ENCODE results near the gene TRABD2A. TPM values are rescaled to one million over a fixed set of nuclear protein-coding genes. Genes with fewer than 3 reads are reported as not detected.

Gene TRABD2A
- total and polyA plus RNA-seq, 2 of the 13 experiments (the other 11 are each of a cell fraction or from before 2014, with no cell fraction given): 0.15 TPM; not detected in 1

DNA sequence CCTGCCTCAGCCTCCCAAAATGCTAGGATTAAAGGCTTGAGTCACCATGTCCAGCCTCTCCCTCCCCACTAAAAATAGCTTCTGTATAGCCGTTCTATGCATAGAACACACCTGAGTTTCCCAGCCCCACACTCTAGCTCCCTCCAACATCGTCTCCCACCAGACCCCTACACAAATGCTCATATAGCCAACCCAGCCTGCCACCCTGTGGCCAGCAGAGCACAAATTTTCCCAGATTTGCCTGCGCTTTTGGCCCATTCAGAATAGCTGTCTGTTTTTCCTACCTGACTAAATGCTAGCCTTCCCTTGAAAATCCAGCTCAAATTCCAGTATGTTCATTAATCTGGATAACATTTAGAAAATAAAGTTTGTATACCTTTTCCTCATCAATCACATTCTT lies 22.8 kb downstream of the TRABD2A start (continued):
- TF ChIP-seq, protein P1, sequence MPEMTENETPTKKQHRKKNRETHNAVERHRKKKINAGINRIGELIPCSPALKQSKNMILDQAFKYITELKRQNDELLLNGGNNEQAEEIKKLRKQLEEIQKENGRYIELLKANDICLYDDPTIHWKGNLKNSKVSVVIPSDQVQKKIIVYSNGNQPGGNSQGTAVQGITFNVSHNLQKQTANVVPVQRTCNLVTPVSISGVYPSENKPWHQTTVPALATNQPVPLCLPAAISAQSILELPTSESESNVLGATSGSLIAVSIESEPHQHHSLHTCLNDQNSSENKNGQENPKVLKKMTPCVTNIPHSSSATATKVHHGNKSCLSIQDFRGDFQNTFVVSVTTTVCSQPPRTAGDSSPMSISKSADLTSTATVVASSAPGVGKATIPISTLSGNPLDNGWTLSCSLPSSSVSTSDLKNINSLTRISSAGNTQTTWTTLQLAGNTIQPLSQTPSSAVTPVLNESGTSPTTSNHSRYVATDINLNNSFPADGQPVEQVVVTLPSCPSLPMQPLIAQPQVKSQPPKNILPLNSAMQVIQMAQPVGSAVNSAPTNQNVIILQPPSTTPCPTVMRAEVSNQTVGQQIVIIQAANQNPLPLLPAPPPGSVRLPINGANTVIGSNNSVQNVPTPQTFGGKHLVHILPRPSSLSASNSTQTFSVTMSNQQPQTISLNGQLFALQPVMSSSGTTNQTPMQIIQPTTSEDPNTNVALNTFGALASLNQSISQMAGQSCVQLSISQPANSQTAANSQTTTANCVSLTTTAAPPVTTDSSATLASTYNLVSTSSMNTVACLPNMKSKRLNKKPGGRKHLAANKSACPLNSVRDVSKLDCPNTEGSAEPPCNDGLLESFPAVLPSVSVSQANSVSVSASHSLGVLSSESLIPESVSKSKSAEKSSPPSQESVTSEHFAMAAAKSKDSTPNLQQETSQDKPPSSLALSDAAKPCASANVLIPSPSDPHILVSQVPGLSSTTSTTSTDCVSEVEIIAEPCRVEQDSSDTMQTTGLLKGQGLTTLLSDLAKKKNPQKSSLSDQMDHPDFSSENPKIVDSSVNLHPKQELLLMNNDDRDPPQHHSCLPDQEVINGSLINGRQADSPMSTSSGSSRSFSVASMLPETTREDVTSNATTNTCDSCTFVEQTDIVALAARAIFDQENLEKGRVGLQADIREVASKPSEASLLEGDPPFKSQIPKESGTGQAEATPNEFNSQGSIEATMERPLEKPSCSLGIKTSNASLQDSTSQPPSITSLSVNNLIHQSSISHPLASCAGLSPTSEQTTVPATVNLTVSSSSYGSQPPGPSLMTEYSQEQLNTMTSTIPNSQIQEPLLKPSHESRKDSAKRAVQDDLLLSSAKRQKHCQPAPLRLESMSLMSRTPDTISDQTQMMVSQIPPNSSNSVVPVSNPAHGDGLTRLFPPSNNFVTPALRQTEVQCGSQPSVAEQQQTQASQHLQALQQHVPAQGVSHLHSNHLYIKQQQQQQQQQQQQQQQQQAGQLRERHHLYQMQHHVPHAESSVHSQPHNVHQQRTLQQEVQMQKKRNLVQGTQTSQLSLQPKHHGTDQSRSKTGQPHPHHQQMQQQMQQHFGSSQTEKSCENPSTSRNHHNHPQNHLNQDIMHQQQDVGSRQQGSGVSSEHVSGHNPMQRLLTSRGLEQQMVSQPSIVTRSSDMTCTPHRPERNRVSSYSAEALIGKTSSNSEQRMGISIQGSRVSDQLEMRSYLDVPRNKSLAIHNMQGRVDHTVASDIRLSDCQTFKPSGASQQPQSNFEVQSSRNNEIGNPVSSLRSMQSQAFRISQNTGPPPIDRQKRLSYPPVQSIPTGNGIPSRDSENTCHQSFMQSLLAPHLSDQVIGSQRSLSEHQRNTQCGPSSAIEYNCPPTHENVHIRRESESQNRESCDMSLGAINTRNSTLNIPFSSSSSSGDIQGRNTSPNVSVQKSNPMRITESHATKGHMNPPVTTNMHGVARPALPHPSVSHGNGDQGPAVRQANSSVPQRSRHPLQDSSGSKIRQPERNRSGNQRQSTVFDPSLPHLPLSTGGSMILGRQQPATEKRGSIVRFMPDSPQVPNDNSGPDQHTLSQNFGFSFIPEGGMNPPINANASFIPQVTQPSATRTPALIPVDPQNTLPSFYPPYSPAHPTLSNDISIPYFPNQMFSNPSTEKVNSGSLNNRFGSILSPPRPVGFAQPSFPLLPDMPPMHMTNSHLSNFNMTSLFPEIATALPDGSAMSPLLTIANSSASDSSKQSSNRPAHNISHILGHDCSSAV (CRISPR knock-in tag; IDR thresholded peaks at IDR 0.05; ENCODE audit: borderline replicate concordance): no peak

DNA sequence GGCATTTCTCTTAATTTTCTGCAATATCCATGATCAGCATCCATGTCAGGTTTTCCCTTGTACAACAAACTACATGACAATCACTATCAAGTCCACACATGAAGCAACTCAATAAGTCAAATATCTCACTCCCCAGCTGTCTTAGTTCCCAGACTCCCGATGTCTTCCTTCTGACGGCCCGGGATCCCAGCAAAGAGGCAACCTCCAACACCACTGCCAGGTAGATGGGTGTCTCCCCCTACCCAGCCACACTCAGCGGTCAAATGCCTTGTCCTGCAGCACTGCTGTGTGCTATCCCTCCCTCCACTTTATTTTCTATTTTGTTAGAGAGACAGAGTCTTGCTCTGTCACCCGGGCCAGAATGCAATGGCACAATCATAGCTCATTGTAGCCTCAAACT lies 23.3 kb downstream of the TRABD2A start:
- Histone ChIP-seq H3K27ac (ENCODE audit: extremely low read length, insufficient read depth, low read length) (no peak overlapping the region), H3K36me3 (replicated peaks in 1 of 2; ENCODE audit: control insufficient read depth in 1 of 2, insufficient read depth in 2 of 2, low read length in 2 of 2) (no peaks in the 10 kb centered on the region), H3K79me2 (ENCODE audit: insufficient read depth, low read length) (no peaks in the 10 kb centered on the region), H4K20me1 (ENCODE audit: insufficient read depth, low read length) (no peaks in the 10 kb centered on the region), H3K9ac (ENCODE audit: insufficient read depth, low read depth, low read length) (no peak overlapping the region), H3K4me2 (ENCODE audit: low read depth, low read length) (no peak overlapping the region), H2AFZ (ENCODE audit: low read length) (no peak overlapping the region), H3K9me3 (ENCODE audit: low read length) (no peaks in the 10 kb centered on the region; the same call in 1 of the 2 replicates), H3K4me3 (replicated peaks in 1 of 3; ENCODE audit: insufficient read depth in 1 of 3, low read depth in 2 of 3, low read length in 3 of 3) (no peak overlapping the region), H3K4me1 (ENCODE audit: insufficient read depth, low read length) (no peaks in the 10 kb centered on the region), H3K27me3 (ENCODE audit: control insufficient read depth in 1 of 2, insufficient read depth in 2 of 2, low read length in 2 of 2) (peaks cover 0 to 26% of the 10 kb centered on the region in 2 experiments; a peak in 3 of 5 replicates)
- intact Hi-C loops (cut with micrococcal nuclease; ENCODE audit: unreplicated experiment): no loop called here
- CTCF ChIA-PET (ENCODE audit: low intra/inter-chr PET ratio, low total read pairs): no interaction called here
- FAIRE-seq: no peak
- DNase-seq (ENCODE audit: low spot score): no peak
- WGBS (ENCODE audit: low lambda C conversion rate): 22% methylated on average over 5 of the region's 5 CpGs
- POLR2A ChIA-PET: no interaction called here
- ATAC-seq: no peak
- BruUV-seq (replicated peaks): no TSS peak
- in situ Hi-C loops (cut with HindIII; ENCODE audit: extremely low pct_ligation_motif_present, low pct_unique_long_range_greater_than_20kb): no loop called here
- TF ChIP-seq MEIS1 (CRISPR knock-in tag; IDR thresholded peaks at IDR 0.05; ENCODE audit: borderline replicate concordance): no peak
